HL-60 (cell line): Measurements from ENCODE around the gene CNTNAP2.

ENCODE experiments used
- DNase-seq, 2 experiments: peaks; one replicate each; pipeline ENCODE4 v3.0.0-alpha.2; 2010 to 2020; ENCODE audit warnings: low read depth in 1 of 2, low spot score in 1 of 2
- H3K27ac ChIP-seq: fragments of 250-450 bp; sonication (Bioruptor Pico); replicated peaks from 2 replicates; pipeline ENCODE4 v1.5.1; 2020; ENCODE audit warnings: mild to moderate bottlenecking, moderate library complexity
- H3K27me3 ChIP-seq: fragments of 250-450 bp; sonication (Bioruptor Pico); 2 replicates; pipeline ENCODE4 v1.5.1; 2021; ENCODE audit warnings: mild to moderate bottlenecking, moderate library complexity; ENCODE audit not compliant: insufficient read depth, poor library complexity, severe bottlenecking
- H3K4me3 ChIP-seq: replicated peaks from 2 replicates; pipeline ENCODE4 v1.5.1; 2011; ENCODE audit warnings: mild to moderate bottlenecking, control low read depth, low read length; ENCODE audit not compliant: insufficient read depth
- GABPA ChIP-seq: IDR thresholded peaks from 2 replicates; pipeline ENCODE4 v1.6.1; 2012; ENCODE audit warnings: low read depth
- POLR2AphosphoS5 ChIP-seq: IDR thresholded peaks from 2 replicates; pipeline ENCODE4 v1.6.1; 2012; ENCODE audit warnings: low read depth
- SPI1 ChIP-seq: IDR thresholded peaks from 2 replicates; pipeline ENCODE4 v1.6.1; 2012; ENCODE audit warnings: low read depth, mild to moderate bottlenecking, borderline replicate concordance
- TF ChIP-seq, protein P1 (sequence below): IDR thresholded peaks from 2 replicates; pipeline ENCODE4 v1.6.1; 2012; ENCODE audit warnings: low read depth; ENCODE audit not compliant: insufficient replicate concordance
- TF ChIP-seq, protein P2 (sequence below): IDR thresholded peaks from one replicate; pipeline ENCODE4 v1.5.1; 2011; ENCODE audit warnings: low read length, control low read depth, inconsistent platforms; ENCODE audit not compliant: insufficient read depth

Gene CNTNAP2

DNA sequence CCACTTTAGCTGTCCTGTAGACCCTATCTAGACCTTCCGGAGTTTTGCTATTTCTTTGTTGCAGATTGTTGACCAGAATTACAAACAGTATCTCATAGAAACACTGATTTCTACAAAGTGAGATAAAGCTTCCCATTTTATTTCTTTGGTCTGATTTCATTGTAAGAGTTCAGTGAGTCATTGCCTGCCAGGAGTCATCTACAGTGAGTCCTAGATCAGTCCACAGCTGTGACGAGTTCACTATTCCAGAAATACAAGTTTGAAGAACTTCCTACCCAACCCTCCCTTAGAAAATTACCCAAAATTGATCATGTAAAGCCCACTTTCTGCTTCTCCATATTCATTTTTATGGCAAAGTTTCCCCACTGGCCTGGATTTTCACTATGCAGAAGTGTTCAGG lies 905.5 kb downstream of the CNTNAP2 start:
- Histone ChIP-seq H3K27ac (no peak overlapping the region), H3K4me3 (no peak overlapping the region), H3K27me3 (no peaks in the 10 kb centered on the region)
- DNase-seq = no peak
- TF ChIP-seq SPI1 = no peak
- TF ChIP-seq, protein P1, sequence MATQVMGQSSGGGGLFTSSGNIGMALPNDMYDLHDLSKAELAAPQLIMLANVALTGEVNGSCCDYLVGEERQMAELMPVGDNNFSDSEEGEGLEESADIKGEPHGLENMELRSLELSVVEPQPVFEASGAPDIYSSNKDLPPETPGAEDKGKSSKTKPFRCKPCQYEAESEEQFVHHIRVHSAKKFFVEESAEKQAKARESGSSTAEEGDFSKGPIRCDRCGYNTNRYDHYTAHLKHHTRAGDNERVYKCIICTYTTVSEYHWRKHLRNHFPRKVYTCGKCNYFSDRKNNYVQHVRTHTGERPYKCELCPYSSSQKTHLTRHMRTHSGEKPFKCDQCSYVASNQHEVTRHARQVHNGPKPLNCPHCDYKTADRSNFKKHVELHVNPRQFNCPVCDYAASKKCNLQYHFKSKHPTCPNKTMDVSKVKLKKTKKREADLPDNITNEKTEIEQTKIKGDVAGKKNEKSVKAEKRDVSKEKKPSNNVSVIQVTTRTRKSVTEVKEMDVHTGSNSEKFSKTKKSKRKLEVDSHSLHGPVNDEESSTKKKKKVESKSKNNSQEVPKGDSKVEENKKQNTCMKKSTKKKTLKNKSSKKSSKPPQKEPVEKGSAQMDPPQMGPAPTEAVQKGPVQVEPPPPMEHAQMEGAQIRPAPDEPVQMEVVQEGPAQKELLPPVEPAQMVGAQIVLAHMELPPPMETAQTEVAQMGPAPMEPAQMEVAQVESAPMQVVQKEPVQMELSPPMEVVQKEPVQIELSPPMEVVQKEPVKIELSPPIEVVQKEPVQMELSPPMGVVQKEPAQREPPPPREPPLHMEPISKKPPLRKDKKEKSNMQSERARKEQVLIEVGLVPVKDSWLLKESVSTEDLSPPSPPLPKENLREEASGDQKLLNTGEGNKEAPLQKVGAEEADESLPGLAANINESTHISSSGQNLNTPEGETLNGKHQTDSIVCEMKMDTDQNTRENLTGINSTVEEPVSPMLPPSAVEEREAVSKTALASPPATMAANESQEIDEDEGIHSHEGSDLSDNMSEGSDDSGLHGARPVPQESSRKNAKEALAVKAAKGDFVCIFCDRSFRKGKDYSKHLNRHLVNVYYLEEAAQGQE = no peak
- no peak for TF ChIP-seq GABPA
- no peak for TF ChIP-seq POLR2AphosphoS5
- TF ChIP-seq, protein P2, sequence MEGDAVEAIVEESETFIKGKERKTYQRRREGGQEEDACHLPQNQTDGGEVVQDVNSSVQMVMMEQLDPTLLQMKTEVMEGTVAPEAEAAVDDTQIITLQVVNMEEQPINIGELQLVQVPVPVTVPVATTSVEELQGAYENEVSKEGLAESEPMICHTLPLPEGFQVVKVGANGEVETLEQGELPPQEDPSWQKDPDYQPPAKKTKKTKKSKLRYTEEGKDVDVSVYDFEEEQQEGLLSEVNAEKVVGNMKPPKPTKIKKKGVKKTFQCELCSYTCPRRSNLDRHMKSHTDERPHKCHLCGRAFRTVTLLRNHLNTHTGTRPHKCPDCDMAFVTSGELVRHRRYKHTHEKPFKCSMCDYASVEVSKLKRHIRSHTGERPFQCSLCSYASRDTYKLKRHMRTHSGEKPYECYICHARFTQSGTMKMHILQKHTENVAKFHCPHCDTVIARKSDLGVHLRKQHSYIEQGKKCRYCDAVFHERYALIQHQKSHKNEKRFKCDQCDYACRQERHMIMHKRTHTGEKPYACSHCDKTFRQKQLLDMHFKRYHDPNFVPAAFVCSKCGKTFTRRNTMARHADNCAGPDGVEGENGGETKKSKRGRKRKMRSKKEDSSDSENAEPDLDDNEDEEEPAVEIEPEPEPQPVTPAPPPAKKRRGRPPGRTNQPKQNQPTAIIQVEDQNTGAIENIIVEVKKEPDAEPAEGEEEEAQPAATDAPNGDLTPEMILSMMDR = no peak

DNA sequence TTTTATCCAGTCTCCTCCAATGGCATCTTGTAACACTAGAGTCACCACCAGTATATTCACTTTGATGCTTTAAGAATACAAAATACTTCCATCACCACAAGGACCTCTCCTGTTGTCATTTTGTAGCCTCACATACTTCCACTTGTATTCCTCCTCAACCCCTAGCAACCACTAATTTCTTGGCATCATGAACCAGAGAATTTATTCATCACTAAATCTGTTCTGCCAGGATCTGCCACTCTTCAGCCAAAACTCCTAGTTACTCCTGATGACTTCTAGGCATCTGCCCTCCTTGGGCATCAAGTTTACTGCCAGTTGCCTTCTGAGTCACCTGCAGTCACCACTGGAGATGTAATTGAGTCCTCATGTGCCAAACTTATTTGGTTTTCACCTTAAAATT lies 906.8 kb downstream of the CNTNAP2 start:
- TF ChIP-seq, protein P1 = no peak
- TF ChIP-seq GABPA (no peak), SPI1 (no peak), POLR2AphosphoS5 (no peak)
- TF ChIP-seq, protein P2 = no peak
- Histone ChIP-seq H3K4me3 (no peak overlapping the region), H3K27ac (no peak overlapping the region), H3K27me3 (no peaks in the 10 kb centered on the region)
- no peak for DNase-seq

DNA sequence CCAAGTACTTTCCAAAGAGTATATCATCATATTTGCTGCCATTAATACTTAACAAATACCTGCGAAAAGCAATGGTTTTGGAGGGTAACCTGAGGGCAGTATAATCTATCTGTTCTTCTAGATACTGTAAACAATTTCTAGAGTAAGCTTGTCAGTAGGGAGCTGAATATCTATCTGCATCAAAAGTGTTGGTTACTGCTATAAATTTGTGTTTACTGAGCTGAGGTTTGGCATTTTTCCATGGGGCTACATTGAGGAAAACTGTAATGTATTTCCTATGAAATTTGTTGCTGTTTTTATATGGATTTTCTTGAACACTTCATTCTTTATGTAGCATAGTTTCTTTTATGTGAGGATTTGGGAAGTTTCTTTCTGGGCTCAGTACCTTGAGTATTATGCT lies 913.4 kb downstream of the CNTNAP2 start:
- no peak for DNase-seq
- Histone ChIP-seq H3K27me3 (no peaks in the 10 kb centered on the region), H3K27ac (no peak overlapping the region), H3K4me3 (no peak overlapping the region)
- TF ChIP-seq GABPA (no peak), SPI1 (no peak), POLR2AphosphoS5 (no peak)
- TF ChIP-seq, protein P1 = no peak
- TF ChIP-seq, protein P2 = no peak
